ENCODE results near the gene DNAJC25. TPM values are rescaled to one million over a fixed set of nuclear protein-coding genes. Genes with fewer than 3 reads are reported as not detected.

The DNAJC25 gene
- total and polyA plus RNA-seq, 2 experiments from 2014 or later = 8.4 to 8.9 TPM

DNA sequence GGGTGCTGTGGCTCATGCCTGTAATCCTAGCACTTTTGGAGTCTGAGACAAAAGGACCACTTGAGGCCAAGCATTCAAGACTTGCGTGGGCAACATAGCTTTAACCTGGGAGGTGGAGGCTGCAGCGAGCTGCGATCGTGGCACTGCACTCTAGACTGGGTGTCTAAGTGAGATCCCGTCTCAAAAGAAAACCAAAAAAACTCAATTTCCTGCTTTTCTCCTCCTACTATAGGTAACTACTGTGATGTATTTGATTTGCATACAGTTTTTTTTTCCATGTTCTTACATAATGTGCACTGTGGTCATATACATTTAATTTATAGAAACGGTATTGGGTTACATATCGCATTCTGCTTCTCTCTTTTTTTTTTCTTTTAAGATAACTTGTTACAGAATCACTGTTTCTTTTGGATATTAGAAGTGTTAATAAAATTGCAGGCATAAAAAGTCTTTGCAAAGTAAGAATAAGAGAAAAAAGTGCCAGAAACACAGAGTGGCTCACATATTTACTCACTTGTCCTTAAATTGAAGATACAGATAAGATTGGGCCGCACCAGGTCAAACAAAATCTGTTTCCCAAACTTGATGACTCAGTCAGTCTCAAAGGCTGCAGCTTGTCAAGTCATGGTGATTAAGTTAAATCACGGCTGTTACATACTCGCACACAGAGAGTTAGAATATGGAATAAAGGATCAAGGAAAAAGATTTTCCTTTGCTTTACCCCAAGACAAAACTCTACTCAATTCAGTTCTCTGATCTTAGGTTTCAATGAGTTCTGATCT, 29.7 kb upstream of the DNAJC25 start:
- ATAC-seq = no peak
- no peak overlapping the region for H3K27ac Mint-ChIP-seq
- Histone ChIP-seq H2AFZ (no peak overlapping the region), H3K36me3 (ENCODE audit: insufficient read depth) (0 out of 2 replicates have a peak, but pooled peaks cover 4% of the 10 kb centered on the region), H3K4me2 (no peak overlapping the region), H3K27ac (ENCODE audit: low read depth) (no peak overlapping the region), H3K4me3 (no peak overlapping the region), H3F3A (replicated peaks; ENCODE audit: low read depth) (no peaks in the 10 kb centered on the region), H3K9me2 (ENCODE audit: insufficient read depth) (no peaks in the 10 kb centered on the region), H3K79me2 (replicated peaks; ENCODE audit: insufficient read depth) (no peaks in the 10 kb centered on the region), H4K20me1 (replicated peaks; ENCODE audit: insufficient read depth) (no peaks in the 10 kb centered on the region), H3K27me3 (ENCODE audit: insufficient read depth) (peaks cover 24% of the 10 kb centered on the region), H3K4me1 (ENCODE audit: insufficient read depth) (no peaks in the 10 kb centered on the region; the same call in 1 of the 2 replicates)
- H3K27me3 Mint-ChIP-seq (ENCODE audit: insufficient read depth, low read depth, poor library complexity) = peaks cover 24% of the 10 kb centered on the region
- TF ChIP-seq ZNF114 (CRISPR knock-in tag; IDR thresholded peaks at IDR 0.05) = no peak
- no peak for TF ChIP-seq JUNB (IDR thresholded peaks at IDR 0.05; ENCODE audit: unreplicated experiment)
- no peak for TF ChIP-seq STAT1 (IDR thresholded peaks at IDR 0.05; ENCODE audit: unreplicated experiment)
- TF ChIP-seq ZNF331 (CRISPR knock-in tag; IDR thresholded peaks at IDR 0.05; ENCODE audit: low read depth) = no peak
- TF ChIP-seq, protein P1, sequence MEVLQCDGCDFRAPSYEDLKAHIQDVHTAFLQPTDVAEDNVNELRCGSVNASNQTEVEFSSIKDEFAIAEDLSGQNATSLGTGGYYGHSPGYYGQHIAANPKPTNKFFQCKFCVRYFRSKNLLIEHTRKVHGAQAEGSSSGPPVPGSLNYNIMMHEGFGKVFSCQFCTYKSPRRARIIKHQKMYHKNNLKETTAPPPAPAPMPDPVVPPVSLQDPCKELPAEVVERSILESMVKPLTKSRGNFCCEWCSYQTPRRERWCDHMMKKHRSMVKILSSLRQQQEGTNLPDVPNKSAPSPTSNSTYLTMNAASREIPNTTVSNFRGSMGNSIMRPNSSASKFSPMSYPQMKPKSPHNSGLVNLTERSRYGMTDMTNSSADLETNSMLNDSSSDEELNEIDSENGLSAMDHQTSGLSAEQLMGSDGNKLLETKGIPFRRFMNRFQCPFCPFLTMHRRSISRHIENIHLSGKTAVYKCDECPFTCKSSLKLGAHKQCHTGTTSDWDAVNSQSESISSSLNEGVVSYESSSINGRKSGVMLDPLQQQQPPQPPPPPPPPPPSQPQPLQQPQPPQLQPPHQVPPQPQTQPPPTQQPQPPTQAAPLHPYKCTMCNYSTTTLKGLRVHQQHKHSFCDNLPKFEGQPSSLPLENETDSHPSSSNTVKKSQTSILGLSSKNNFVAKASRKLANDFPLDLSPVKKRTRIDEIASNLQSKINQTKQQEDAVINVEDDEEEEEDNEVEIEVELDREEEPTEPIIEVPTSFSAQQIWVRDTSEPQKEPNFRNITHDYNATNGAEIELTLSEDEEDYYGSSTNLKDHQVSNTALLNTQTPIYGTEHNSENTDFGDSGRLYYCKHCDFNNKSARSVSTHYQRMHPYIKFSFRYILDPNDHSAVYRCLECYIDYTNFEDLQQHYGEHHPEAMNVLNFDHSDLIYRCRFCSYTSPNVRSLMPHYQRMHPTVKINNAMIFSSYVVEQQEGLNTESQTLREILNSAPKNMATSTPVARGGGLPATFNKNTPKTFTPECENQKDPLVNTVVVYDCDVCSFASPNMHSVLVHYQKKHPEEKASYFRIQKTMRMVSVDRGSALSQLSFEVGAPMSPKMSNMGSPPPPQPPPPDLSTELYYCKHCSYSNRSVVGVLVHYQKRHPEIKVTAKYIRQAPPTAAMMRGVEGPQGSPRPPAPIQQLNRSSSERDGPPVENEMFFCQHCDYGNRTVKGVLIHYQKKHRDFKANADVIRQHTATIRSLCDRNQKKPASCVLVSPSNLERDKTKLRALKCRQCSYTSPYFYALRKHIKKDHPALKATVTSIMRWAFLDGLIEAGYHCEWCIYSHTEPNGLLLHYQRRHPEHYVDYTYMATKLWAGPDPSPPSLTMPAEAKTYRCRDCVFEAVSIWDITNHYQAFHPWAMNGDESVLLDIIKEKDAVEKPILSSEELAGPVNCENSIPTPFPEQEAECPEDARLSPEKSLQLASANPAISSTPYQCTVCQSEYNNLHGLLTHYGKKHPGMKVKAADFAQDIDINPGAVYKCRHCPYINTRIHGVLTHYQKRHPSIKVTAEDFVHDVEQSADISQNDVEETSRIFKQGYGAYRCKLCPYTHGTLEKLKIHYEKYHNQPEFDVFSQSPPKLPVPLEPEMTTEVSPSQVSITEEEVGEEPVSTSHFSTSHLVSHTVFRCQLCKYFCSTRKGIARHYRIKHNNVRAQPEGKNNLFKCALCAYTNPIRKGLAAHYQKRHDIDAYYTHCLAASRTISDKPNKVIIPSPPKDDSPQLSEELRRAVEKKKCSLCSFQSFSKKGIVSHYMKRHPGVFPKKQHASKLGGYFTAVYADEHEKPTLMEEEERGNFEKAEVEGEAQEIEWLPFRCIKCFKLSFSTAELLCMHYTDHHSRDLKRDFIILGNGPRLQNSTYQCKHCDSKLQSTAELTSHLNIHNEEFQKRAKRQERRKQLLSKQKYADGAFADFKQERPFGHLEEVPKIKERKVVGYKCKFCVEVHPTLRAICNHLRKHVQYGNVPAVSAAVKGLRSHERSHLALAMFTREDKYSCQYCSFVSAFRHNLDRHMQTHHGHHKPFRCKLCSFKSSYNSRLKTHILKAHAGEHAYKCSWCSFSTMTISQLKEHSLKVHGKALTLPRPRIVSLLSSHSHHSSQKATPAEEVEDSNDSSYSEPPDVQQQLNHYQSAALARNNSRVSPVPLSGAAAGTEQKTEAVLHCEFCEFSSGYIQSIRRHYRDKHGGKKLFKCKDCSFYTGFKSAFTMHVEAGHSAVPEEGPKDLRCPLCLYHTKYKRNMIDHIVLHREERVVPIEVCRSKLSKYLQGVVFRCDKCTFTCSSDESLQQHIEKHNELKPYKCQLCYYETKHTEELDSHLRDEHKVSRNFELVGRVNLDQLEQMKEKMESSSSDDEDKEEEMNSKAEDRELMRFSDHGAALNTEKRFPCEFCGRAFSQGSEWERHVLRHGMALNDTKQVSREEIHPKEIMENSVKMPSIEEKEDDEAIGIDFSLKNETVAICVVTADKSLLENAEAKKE (CRISPR knock-in tag; IDR thresholded peaks at IDR 0.05) = no peak
- TF ChIP-seq CTCF (conservative IDR thresholded peaks at IDR 0.05; ENCODE audit: low read depth in 2 of 2) = no peak
- no peak for TF ChIP-seq CREB1 (CRISPR knock-in tag; IDR thresholded peaks at IDR 0.05; ENCODE audit: low read depth)
- no peak for TF ChIP-seq NANOG (IDR thresholded peaks at IDR 0.05; ENCODE audit: borderline replicate concordance)
- no peak for TF ChIP-seq EZH2phosphoT487 (IDR thresholded peaks at IDR 0.05; ENCODE audit: unreplicated experiment)
- TF ChIP-seq POLR2AphosphoS5 (IDR thresholded peaks at IDR 0.05; ENCODE audit: low read depth) = no peak
- TF ChIP-seq EZH2 (IDR thresholded peaks at IDR 0.05; ENCODE audit: low read depth, unreplicated experiment) = no peak
- no peak for TF ChIP-seq REST (IDR thresholded peaks at IDR 0.05; ENCODE audit: unreplicated experiment)
- TF ChIP-seq ETS1 (IDR thresholded peaks at IDR 0.05) = no peak
- peaks cover 13% of the 10 kb centered on the region; the same call in 2 of the 3 replicates for H3K36me3 Mint-ChIP-seq (ENCODE audit: low read depth)
- no peak for DNase-seq (ENCODE audit: low spot score)
- no peaks in the 10 kb centered on the region; the same call in 2 of the 3 replicates for H3K9me3 Mint-ChIP-seq
- peaks cover 5% of the 10 kb centered on the region; the same call in 2 of the 3 replicates for H3K4me1 Mint-ChIP-seq
- no peak overlapping the region; the same call in 2 of the 3 replicates for H3K4me3 Mint-ChIP-seq

Data from GM23338 (cell line).